ENCODE measurements around the gene WDR74.
"Not testable (repeated sequence)": the region's sequence is repeated elsewhere in the genome, so short reads cannot be mapped to it uniquely, and the experiment has no call there.

WDR74 gene

DNA sequence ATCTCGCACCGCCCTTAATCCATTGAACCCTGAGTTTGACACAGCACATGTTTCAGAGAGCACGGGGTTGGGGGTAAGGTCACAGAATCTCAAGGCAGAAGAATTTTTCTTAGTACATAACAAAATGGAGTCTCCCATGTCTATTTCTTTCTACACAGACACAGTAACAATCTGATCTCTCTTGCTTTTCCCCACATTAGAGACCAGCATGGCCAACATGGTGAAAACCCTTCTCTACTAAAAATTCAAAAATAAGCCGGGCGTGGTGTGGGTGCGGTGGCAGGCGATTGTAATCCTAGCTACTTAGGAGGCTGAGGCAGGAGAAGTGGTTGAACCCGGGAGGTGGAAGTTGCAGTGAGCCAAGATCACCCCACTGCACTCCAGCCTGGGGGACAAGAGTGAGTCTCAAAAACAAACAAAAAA is 19.9 kb upstream of the WDR74 start:
- not testable (repeated sequence) for DNase-seq (ENCODE audit: low spot score)

DNA sequence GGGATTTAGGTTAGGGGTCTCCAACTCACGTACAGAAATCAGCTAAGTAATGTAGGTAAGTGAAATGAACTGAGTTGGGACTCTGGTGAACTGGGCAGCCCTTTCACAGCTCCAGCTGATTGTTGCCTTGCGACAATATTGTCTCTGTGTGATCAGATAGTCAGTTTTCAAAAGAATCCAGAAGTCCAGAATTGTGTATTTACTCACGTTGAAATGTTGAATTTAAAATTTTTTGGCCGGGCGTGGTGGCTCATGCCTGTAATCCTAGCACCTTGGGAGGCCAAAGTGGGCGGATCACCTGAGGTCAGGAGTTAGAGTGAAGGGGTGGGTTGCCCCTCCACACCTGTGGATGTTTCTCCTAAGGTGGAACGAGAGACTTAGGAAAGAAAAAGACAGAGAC is 18.8 kb upstream of the WDR74 start:
- no peak for DNase-seq (ENCODE audit: low spot score)

- DNase-seq (ENCODE audit: low spot score) = no peak
Observed at GRCh38 chr11:62857541-62857982, 18.2 kb upstream of the WDR74 start.

- DNase-seq (ENCODE audit: low spot score) = no peak
Observed at GRCh38 chr11:62856333-62856895, 17.0 kb upstream of the WDR74 start.

DNA sequence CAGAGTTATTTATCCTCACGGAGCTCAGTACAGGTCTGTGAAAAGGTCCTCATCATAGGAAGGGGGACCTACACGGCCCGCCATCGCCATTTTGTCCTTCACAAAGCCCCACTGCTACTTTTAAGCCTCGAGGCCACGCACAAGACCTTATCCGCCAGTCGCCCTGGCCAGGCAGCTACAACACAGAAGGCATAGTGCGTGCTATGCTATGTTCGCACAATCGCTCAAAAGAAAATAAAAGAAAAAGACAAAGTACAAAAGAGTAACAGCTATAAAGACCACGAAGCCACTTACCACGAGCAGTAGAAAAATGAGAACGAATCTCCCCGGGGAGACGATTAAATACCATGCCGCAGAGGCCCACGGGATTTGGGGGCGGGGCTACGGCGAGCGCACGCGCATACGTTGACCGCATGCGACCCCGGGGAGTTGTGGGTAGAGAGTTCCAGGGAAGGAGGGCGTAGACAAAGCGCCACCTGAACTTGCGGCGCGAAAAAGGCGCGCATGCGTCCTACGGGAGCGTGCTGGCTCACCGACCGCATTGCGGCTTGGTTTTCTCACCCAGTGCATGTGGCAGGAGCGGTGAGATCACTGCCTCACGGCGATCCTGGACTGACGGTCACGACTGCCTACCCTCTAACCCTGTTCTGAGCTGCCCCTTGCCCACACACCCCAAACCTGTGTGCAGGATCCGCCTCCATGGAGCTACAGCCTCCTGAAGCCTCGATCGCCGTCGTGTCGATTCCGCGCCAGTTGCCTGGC is 16.4 kb upstream of the WDR74 start:
- DNase-seq (ENCODE audit: low spot score) = peak; percentile 95

DNA sequence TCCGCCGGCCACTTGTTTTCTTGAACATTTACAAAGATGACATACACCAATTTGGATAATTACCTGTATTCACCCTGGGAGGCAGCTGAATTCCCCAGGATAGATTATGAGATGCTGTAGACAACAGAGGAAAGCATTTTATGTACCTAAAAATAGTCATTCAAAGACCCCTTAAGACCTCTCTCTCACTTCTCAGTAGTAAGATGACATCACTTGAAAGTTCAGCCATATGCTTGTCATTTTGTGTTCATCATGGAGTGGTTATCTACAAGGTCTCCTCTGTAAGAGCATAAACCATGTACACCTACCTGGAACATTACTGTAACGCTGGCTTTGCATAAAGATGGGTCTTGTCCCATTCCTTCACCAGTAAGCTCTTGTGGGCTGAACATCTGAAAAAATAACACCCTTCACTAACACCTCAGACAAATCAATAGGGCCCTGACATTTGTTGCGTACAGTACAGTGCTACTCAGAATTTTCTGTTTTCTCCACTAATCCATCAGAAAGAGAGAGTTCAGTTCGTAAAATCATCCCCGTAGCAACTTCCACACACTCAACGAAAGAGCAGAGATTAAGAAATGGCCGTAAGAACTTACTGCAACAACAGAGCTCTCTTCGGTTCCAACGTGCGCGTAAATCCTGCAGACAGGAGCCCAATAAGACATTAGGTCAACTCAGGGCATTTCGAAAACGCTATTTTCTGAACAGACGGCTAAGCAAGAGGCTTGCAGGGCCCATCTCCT is 15.6 kb upstream of the WDR74 start:
- no peak for DNase-seq (ENCODE audit: low spot score)

DNA sequence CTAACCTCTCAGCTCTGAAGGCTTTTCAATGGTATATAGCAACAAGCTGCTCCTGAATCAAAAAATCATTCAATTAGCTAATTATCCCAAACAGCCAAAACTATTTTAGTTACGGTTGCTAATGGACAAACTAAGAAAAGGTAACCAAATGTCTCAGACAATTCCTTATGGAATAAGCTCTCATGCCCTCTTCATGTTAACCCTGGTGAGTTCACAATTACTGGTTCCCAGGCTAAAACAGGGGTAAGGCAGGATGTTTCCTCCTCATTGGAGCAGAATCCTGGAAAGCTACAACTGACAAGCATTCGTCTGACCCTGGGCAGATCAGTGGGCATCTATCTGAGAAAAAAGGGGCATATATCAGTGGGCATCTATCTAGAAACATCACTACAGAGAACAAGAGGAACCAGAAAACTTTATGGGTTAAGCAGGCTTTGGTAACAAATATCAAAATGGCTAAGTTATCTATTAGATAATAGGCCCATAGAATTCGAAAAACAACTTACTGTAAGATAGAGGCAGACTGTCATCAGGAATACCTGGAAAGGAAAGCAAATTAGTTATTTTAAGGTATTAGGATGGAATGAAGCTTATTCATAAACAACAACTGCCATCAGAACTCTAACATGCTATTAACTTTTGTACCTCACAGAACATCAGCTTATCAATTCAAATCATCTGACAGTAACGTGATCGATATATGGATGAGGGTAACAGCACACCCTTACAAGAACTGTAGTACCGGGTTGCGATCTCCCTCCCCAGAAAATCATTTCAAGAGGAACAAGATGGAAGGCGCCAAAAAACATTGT is 14.8 kb upstream of the WDR74 start:
- no peak for DNase-seq (ENCODE audit: low spot score)

DNA sequence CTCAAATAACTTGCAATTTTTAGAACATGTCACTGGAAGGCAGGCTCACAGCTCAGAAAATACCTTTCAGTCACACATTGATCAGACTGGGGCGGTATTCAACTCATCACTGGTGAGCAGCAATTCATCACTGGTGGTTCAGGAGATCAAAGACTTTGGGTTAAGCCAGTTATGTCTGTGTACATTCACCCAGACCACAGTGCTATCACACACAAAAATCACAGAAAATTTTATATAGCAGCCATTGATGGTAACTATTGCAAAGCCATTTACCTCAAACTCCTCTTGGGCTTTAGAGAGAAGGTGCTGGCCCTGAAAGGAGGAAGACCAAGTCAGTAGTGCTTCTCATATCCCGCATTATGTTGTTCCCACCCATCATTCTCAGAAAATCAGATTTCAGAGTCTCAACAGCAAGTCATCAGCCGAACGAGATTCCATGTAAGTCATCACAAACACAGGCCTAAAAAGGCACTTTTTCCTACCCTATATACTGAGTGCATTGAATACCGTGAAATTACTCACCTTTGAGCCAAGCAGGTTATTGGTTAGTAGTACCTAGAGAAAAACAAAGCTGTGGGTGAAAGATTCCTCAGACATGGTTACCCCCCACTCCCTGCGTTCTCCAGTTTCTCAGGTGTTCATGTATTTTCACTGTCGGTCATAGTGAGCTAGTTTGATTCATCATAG is 14.0 kb upstream of the WDR74 start:
- DNase-seq (ENCODE audit: low spot score) = no peak

GRCh38 chr11:62852523-62853188 is 13.3 kb upstream of the WDR74 start:
- no peak for DNase-seq (ENCODE audit: low spot score)

DNA sequence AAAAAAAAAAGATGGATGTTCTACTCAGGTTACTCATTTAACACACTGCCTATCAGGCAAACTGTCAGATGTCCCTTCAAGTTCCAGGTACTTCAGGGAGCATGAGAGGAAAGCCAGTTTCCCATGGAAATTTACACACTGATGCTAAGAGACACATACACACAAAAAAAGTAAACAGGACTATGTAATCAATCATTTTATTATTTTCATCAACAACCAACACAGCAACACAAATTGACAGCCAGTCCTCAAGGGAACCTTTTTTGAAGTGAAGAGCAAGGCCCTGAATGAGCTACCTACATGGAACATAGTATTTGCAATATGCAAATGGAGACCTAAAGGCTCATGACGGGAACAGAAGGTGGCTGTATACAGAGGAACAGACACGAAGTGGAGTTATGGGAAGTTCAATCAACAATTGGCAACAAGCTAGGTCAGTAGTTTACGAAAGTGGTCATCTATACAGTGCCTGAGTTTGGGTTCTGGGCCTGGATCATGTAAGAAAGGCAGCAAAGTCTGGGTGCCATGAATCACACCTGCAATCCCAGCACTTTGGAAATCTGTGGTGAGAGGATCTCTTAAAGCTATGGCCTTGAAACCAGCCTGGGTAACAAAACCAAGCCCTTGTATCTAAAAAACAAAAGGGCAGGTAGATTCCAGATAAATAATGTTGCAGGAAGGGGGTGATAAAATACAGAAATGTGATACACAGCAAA is 12.6 kb upstream of the WDR74 start:
- DNase-seq (ENCODE audit: low spot score) = no peak

DNA sequence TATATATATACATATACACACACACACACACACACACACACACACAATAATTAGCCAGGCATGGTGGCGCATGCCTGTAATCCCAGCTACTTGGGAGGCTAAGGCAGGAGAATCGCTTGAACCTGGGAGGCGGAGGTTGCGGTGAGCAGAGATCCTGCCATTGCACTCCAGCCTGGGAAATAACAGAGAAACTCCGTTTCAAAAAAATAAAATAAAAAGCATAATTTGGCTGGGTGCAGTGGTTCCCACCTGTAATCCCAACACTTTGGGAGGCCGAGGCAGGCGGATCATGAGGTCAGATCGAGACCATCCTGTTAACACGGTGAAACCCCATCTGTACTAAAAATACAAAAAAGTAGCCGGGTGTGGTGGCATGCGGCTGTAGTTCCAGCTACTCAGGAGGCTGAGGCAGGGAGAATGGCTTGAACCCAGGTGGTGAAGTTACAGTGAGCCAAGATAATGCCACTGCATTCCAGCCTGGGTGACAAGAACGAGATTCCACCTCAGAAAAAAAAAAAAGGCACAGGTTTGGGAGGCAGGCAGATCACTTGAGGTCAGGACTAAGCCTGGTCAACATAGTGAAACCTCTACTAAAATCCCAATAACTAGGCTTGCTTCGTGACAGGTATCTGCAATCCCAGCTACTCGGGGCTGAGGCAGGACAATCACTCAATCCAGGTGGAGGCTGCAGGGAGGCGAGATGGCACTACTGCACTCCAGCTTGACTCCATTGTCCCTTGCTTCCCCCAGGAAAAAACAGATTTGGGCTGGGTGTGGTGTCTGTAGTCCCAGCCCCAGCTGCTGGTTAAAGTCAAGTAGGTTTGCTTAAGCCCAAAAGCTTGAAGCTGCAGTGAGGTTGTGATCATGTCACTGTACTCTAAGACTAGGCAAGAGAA is 11.8 kb upstream of the WDR74 start:
- DNase-seq (ENCODE audit: low spot score) = no peak

DNA sequence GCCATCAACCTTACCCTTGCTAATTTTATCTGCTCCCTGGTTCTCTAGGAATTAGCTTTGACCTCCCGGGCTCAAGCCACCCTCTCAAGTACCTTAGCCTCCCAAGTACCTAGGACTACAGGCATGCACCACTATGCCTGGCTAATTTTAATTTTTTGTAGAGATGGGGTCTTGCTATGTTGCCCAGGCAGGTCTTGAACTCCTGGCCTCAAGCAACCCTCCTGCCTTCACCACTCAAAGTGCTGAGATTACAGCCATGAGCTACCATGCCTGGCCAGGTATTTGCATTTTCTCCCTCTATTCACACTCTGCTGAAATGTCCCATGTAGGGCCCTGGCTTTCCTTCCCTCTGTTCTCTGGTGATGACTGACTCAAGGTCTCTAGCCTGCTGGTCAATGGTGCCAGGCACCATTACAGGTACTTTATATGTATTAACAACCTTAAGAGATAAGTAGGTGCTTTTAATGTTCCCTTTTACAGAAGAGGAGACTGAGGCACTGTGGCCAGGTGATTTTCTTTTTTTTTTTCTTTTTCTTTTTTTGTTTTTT is 8.5 kb upstream of the WDR74 start:
- DNase-seq (ENCODE audit: low spot score) = no peak

GRCh38 chr11:62846177-62846576 is 6.8 kb upstream of the WDR74 start:
- no peak for DNase-seq (ENCODE audit: low spot score)

DNA sequence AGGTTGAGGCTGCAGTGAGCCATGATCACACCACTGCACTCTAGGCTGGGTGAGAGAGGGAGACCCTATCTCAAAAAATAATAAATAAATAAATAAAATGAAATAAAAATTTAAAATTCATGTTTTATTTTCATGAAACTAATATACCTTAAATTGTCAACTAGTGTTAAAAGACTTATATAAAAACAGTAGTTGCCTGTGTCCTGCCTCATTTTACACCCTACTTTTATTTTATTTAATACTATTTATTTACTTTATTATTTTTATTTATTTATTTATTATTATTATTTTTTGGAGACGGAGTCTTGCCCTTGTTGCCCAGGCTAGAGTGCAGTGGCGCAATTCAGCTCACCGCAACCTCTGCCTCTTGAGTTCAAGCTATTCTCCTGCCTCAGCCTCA is 4.8 kb upstream of the WDR74 start:
- DNase-seq (ENCODE audit: low spot score) = no peak

GRCh38 chr11:62843466-62843865 is 4.1 kb upstream of the WDR74 start:
- no peak for DNase-seq (ENCODE audit: low spot score)

GRCh38 chr11:62842891-62843290 is 3.5 kb upstream of the WDR74 start:
- DNase-seq (ENCODE audit: low spot score) = not testable (repeated sequence)

GRCh38 chr11:62842171-62842741 is 2.9 kb upstream of the WDR74 start:
- DNase-seq (ENCODE audit: low spot score) = no peak

DNA sequence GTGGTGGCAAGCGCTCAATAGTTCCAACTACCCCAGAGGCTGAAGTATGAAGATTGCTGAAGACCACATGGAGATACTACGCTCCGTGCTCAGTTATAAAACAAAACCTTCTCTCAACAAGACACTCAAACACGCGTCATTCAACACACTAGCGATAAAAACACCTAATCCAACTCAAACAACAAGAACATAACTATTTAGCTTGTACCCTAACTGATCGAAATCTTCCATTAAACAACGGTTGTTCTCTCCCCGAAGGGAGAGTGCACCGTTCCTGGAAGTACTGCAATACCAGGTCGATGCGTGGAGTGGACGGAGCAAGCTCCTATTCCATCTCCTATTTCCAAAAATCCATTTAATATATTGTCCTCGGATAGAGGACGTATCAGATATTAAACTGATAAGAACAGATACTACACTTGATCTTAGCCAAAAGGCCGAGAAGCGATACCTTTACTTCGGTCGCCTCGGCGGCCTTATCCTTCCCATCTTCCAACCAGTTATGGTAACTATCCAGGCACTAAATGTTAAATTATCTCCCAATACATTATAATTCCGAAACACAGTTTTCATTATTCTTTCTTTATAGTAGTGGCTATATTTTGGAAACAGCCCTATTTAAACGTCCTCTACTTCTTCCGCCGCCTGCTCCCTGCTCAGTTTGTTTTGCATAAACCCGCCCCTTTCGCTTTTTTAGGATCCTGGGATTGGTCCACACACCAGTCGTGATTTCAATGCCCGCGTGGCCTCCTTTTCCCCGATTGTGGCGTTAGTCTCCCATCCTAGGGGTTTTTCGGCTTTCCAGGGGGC is 2.2 kb upstream of the WDR74 start:
- DNase-seq (ENCODE audit: low spot score) = peak; percentile 92
